Activated CD8-positive, alpha-beta memory T cell treated with anti-CD3 and anti-CD28 coated beads, Interleukin-2, amount 50 U/mL, for 48 hours (primary cell): ENCODE results near the gene ABL1.

Source experiments
- DNase-seq: peaks from one replicate; pipeline ENCODE4 v3.0.0-alpha.2; 2020

Gene ABL1

DNA sequence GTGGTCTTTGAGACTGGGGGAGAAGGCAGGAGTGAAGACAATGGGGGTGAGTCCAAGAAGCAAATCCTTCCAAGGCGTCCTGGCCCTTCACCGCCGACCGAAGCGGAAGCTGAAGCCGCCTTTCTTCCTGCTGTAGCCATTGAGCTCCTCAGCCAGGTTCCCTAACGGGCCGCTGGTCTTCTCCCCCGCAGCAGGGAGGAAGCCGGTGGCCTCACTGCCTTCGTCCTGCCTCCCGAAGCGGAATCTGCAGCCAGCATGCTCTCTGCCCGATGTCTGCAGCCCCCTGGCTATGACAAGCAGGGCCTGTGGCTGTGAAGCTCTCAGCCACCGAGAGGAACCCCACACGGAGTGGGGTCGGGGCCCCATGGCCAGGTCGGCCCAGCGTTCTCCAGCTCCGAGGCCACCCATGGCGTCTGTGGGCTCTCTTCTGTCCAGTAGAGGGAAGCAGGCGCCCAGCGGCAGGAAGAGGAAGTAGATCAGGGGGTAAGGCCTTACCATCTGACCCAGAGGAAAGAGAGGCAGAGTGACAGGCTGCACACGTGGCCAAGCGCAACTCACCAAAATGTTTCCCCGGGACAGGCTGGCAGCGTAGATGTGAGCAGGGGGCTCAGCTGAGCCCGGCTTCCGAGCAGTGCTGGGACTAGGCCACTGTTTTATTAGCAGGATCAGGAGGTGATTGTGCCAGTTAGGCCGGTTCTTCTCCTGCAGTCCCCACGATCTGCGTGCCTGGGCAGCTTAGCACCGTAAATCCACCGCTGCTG is 58.5 kb downstream of the ABL1 start:
- DNase-seq: no peak

DNA sequence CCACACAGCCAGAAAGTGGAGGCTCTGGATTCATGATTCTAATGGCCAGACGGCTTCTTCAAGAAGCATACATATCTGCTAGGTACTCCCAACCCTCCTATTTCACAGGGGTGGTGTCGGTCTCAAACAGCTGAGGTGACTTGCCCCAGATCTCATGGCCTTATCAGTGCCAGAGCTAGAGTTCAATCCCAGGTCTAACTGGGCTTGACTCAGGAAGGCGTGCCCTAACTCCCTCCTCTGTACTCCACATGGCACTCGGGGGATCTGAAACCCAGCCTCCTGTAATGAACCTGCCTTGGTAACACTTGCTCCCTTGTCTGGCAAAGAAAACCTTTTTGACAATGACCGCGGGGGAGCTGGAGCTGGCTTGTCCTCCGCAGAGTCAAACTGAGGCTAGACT is 59.5 kb downstream of the ABL1 start:
- DNase-seq: no peak

- no peak for DNase-seq
Measured at GRCh38 chr9:130895038-130895437, 60.0 kb downstream of the ABL1 start.

DNA sequence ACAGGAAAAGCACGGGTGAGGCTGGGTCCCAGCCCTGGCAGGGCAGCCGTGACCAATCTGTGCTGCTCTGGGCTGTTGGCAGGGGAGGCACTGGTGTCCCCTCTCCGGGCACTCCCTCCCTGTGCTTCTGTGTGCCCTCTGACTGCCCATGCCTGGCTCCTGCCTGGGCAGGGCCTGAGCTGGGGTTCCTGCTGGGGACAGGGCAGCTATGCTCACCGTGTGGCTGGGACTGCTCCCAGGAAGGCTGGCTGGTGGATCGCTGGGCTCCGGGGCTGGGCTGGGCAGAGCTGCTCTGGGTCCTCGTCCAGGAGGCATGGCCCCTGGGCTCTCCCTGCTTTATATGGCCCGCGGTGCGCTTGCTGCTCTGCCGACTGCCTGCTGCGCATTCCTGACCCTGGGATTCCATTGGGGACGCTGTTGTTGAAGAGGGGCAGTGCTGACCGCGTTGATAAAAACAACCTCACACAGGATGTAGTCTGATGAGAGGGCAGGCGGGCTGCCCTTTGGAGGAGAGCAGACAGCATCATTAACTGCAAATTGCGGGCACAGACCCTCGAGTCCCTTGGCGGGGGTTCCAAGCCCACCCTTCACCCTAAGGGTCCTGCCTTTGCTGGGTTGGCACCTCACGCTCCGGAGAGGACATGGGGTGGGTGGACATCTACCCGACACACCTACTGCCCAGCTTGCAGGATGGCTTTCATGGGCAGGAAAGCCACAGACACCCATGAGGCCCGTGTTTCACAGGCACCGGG is 60.6 kb downstream of the ABL1 start:
- DNase-seq: no peak

- DNase-seq: no peak
Measured at GRCh38 chr9:130896233-130897014, 61.4 kb downstream of the ABL1 start, which contains the start of gene QRFP. QRFP (minus strand) TSS chr9:130896812; CDS start chr9:130893838, 2,974 bp downstream.

DNA sequence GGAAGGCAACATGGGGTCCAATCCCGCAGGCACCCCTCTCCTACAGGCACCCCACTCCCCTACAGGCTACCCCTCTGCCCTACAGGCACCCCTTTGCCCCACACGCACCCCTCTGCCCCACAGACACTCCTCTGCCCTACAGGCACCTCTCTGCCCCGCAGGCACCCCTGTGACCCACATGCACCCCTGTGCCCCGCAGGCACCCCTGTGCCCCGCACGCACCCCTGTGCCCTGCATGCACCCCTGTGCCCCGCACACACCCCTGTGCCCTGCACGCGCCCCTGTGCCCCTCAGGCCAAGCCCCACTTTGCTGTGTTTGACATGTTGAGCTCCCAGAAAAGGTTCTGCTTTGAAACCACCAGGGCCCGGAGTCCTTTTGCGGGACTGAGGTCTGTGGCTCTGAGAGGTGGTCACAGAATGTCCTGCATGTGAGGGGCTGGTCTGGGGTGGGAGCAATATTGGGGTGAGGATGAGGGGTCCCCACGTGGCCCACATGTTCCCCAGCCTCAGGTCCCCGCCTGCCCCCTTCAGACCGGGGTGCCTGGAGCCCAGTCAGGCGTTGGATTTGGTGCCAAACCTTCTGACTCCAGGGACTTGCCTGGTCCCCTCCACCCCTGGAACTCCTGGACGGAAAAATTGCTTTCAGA is 62.2 kb downstream of the ABL1 start:
- DNase-seq: no peak

DNA sequence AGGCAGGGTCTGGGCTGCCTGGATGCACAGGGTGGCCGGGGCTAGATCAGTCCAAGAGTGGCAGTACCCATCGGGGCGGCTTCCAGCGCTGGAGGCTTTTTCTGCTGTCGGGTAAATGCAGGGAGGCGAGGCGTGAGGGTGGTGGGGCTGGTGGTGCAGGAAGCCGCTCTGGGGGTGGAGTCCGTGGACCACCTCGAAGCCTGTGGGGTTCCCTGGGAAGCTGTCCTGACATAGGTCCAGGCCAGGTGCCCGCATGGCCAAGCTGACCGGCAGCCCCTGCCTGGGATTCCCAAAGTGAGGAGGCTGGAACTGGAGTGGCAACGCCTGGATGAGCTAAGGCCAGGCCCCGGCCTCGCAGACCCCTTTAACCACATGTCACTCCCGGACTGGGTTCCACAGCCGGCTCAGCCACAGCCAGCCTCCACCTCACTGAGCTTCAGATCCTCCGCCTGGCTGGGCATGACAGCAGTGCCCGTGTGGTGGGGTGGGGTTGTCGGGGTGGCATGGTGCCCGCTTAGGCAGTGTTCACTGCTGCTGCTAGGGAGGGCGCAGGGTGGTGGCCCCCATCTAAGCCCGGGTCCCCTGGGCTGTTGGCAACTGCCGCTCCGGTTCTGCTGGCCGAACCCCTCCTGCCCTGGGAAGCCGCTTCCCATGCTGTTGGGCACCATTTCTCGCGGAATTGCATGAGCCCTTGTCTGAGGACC is 62.9 kb downstream of the ABL1 start:
- no peak for DNase-seq

DNA sequence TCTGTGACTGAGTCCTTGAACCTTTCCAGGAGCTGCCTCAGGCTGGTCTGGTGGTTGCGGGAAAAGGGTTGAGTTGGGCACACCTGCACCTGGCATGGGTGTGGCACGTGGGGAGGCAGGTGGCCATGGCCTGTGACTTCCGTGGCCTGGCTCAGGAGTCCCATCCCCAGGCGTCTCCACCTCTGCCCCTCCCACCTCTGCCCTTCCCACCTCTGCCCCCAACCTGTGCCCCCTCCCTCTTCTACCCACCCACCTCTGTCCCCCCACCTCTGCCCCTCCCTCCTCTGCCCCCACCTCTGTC is 63.4 kb downstream of the ABL1 start:
- DNase-seq: no peak

DNA sequence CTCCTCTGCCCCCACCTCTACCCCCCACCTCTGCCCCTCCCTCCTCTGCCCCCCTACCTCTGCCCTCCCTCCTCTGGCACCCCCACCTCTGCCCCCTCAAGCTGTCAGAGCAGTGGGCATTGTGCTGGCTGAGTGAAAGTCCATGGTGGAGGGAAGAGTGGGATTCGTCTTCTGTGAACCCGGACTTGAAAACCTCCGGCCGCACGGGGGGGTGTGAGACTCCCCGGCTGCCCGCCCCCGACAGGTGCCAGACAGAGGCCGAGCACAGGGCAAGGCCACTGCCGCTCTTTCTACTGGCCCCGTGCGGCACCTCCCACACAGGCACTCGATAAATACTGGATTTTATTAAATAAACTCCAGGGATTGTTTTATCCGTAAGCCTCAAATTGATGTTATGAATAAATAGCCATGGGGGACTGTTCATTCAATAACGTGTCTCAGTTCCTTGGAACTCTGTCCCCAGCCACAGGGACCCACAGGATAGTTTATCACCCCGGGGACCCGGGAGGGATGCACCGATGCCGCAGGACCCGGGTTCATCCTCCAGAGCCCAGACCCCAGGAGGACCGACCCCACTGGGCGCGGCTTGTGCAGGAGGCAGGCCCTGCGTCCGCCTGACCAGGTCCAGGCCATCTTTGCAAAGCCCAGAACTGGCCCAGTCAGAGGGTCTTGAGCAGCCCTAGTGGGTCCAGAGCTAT is 64.1 kb downstream of the ABL1 start:
- no peak for DNase-seq

- DNase-seq: no peak
Measured at GRCh38 chr9:130900701-130901497, 65.8 kb downstream of the ABL1 start.

DNA sequence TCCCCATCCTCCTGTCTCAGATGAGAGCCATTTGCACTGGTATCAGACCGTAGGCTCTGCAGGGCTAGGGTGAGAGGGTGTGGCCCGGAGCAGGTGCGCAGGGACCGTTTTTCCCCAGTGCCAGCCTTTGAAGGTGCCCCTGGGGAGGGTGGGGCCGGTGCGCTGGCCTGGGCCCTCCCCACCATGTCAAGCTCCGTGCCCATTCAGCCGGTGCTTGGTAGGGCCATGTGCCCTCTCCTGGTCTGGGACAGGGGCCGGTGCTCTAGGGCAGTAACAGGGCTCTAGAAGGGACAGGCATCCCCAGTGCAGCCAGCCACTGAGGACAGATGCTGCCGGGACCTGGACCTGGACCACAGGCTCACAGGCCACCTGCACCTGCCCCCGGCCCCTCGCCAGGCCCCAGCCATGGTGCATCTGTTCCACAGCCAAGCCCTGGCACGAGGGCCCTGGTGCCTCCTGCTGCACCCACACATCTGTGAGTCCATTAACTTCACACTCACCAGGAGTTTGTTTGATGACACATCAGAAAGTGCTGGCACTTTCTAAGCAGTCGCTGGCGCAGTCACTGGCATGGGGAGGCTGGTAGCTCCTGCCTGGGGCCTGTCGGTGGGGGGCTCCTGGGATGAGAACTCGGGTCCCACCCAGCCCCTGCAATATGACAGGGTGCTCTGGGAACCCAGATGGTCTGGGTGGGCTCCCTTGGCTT is 66.6 kb downstream of the ABL1 start:
- DNase-seq: no peak

GRCh38 chr9:130902204-130903185 is 67.4 kb downstream of the ABL1 start:
- DNase-seq: no peak

DNA sequence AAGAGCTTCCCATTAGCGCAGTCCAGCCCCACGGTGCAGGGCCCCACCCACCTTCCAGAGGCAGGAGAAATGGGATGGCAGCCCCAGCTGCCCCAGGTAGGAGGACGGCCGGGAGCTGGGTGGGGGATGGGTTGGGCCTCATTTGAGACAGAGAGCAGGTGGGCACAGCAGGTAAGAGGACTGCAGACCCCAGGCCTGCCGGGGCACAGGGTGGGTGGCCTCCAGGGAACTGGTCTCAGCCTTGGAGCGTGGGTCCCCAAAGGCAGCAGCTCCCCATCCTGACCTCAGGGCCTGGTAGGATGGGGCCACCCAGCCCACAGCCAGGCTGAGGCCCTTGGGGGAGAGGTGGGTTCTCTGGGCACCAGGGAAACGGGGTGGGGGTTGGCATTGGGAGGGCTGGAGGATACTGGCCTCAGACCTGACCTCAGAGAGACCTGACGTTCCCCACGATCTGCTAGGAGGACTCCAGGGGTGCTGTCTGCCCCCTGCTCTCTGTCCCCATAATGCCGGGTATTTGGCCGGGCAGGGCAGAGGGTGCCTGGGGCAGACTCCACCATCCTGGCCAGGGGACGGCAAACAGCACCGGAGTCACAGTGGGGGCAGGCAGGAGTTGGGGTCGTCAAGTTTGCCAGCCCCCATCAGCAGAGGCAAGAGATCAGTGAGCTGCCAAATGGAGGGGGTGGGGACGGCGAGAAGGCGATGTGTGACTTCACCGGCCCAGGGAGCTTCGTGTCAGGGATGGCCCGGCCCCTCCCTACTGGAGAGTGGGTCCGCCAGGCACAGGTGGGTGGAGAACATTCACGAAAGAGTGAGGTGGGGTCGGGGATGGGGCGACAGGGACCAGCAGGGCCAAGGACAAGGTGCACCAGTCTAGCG is 68.4 kb downstream of the ABL1 start:
- no peak for DNase-seq

DNA sequence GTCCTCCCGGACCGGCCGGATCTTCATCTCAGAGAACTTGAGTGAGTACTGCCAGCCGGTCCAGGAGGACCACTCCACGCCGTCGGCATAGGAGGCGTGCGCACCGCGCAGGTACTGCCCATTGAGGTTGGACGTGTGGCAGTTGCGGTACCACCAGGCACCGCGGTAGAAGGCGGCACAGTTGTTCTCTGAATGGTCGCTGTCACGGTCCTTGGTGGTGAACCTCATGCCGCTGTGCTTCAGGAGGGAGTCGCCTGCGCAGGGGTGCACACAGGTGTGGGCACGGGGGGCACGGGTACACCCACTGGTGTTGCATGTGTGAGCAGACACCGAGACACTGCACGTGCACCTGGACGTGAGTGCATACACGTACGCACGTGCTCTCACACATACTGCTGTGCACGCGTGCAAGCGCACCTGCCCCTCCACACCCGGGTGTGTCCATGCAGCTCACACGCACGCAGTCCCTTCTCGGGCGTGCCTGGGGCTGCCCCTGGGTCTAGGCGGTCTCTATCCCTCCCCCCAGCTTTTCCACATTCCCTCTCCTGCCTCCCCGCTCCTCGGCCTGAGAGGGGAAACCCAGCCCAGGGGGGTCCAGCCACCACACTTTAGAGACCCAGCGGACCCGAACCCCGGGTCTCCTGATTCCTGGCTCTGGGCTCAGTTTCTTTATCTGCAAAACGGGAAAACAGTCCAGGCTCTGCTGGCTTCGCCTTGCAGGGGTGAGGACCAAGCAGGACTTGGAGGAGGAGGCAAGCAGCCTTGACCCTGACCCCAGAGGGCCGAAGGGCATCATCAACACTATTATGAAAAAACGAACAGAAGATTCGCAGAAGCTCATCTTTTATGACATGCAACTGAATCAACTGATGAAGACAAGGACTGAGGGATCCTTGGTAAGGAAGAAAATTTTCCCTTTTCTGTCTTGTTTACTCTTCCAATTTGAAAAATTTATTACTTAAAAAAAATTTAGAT is 69.3 kb downstream of the ABL1 start:
- no peak for DNase-seq

DNA sequence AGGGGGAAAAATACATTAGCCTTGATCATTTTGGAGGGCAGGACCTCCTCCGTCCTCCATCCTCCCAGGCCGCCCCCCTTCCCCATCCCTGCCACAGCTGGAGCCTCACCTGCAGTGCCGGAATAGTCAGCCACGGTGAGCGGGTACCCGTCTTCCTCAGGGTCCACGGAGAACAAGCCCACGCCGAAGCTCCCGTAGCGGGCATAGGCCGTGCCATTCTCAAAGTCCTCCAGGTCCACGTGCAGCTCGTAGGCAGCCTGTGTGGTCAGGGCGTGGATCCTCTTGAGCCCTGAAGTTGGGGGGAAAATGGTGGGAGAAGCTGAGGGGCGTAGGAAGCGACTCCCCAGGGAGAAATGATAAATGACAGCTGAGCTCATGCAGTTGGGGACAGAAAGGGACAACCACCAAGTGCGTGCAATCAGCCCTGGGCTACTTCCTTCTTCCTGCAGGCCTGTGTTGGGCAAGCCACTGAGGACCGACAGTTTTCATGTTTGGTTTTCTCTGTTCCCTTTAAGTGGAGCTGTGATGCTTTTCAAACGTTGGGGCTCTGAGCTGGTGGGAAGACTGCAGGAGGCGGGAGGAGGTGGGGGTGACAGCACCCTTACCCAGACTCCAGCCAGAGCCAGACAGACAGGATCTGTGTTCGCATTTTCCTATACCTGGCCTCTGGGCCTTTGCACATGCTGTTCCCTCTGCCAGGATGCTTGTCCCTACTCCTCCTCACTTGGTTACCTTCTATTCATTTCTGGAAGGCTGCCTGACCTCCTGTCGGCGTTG is 70.3 kb downstream of the ABL1 start:
- DNase-seq: no peak
